GM10248 (cell line): ENCODE measurements around the gene CLIC5.

ENCODE experiments used
- CTCF ChIA-PET: fragments of 300-600 bp; sonication (Branson Sonifier 250); formaldehyde crosslinking; extraction: SDS; loops from one replicate; lab custom pipeline; 2021; ENCODE audit warnings: antibody characterized with exemption; lab: Yijun Ruan, JAX
- POLR2A ChIA-PET: fragments of 350-650 bp; sonication (Branson Sonifier 250); formaldehyde crosslinking; extraction: SDS; loops from one replicate; lab custom pipeline; 2020; ENCODE audit warnings: antibody characterized with exemption; lab: Yijun Ruan, JAX
- DNase-seq: peaks from one replicate; pipeline ENCODE4 v3.0.0; 2012; ENCODE audit errors: extremely low spot score
- CTCF ChIP-seq: IDR thresholded peaks from 2 replicates; pipeline ENCODE4 v1.5.1; 2012; ENCODE audit warnings: mild to moderate bottlenecking, low read depth; ENCODE audit errors: extremely low read depth, missing control alignments, control extremely low read depth

CLIC5 gene

DNA sequence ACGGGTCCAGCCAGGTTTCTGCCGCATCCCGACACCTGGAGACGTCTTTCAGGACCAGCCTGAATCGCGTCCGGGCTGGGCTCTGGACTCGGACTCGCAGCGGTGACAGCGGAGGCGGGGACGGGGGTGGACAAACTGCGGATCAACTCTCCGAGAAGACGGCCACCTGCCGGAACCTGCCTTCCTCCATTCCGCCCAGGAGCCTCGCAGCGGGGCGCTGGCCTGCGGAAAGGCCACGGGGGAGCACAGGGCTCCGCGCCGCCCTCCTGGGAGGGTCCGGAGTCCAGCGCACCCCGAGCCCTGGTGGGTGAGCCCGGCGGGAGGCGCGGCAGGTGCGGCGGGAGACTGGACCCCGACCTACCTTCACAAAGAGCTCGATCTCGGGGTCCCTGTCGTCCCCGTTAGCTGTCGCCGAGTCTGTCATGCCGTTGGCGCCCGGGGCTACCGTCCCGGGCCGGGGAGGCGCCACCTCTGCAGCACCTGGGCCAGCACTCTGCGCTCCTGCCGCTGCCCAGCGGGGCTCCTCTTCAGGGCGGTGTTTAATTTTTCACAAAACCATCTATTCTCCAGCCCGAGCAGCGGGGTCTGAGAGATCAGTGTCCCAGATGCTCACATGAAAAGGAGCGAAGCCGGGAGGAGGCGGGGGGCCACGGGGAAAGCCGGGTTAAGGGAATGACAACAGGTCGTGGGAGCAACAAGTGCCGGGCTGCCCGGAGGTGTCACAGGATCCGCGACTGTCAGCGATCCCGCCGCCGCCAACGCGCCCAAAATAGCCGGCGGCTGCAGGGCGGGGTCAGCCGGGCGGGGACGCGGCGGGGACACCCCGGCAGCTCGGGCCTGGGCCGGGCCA is at the start of gene CLIC5:
TSS of gene CLIC5 (minus strand) at position 742 of the 850 bp plus-strand sequence. CDS start at position 424, 318 bp downstream.
- CTCF ChIA-PET: interaction anchor here (1.1 kb wide), 1 partner anchor 17 kb away, joined by 4 read pairs; no protein-coding TSS in a partner anchor

DNA sequence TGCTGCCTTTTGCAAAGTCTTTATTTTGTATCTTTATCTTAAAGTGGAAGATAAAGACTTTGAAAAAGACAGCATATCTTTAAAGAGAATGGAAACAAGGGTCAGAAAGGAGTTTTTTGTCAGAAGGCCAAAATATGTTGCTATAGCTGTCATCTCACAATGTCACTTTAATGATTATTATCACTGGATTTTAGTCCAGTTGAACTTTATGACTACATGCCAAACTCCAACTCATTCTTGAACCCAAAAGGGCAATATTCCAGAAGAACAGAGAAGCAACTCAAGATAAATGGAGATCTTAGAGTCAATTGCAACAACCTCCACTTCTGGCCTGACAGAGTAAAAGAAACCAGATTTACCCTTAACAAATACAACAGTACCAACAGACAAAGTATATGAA is 47.3 kb upstream of the CLIC5 start:
- ChIA-PET CTCF (no interaction called here), POLR2A (no interaction called here)
- no peak for DNase-seq
- TF ChIP-seq CTCF: no peak

More for the DNA sequence above, at the start of gene CLIC5:
- peak; percentile 61 for DNase-seq
- TF ChIP-seq CTCF: no peak
- POLR2A ChIA-PET: no interaction called here

DNA sequence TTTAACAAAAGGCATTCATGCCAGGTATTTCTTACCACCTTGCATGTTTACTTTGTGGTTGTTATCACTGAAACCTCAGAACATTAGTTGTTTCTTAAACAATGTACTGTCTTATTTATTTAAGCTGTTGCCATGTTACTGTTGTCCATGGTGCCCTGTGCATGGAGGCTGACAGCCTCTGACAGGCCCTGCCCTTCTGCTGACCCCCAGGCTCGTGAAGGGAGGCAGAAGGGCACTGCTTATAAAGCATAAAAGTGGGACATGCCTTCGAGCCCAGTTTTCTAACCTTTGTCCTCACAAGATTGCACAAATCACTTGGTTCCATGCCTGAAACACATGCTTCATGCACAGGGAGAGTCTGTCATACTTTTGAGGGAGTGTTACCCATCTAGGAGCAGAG is 46.7 kb upstream of the CLIC5 start:
- ChIA-PET POLR2A (no interaction called here), CTCF (no interaction called here)
- DNase-seq: no peak
- TF ChIP-seq CTCF: no peak

DNA sequence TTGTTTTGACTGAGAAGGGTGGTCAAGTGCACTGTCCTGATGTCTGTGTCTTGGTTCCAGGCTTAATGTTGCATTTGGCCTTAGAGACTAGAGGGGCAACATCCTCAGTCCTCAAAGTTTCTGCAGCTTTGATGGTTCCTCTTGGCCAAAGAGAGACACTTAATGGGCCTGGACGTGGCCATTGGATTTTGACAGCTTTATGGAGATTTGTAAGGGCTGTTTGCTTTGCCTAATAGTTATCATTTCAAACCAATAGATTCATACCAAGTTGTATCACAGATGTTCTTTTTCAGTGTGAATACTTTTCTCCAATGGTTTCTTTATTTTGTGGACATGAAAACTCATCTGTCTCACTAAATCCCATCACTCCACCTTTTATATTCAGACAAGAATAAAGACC is 45.8 kb upstream of the CLIC5 start:
- no peak for DNase-seq
- CTCF ChIA-PET: interaction anchor here (1.4 kb wide), 1 partner anchor 15 kb away, joined by 3 read pairs; no protein-coding TSS in a partner anchor
- TF ChIP-seq CTCF: no peak
- POLR2A ChIA-PET: no interaction called here

- no peak for DNase-seq
- ChIA-PET POLR2A (no interaction called here), CTCF (no interaction called here)
- no peak for TF ChIP-seq CTCF
These were observed 43.9 kb upstream of the CLIC5 start for GRCh38 chr6:46059608-46060007.

GRCh38 chr6:46058951-46059350 is 43.3 kb upstream of the CLIC5 start:
- no peak for TF ChIP-seq CTCF

More at GRCh38 chr6:46058951-46059350, 43.3 kb upstream of the CLIC5 start:
- DNase-seq: no peak
- POLR2A ChIA-PET: no interaction called here
- CTCF ChIA-PET: no interaction called here
